HG02623 (cell line): ENCODE data around the gene CLCF1.
A peak's percentile ranks its signal among the peaks of the same experiment; 100 is the strongest.
"Not testable (repeated sequence)": the region's sequence is repeated elsewhere in the genome, so short reads cannot be mapped to it uniquely, and the experiment has no call there.

Source experiments
- ATAC-seq: cut with Tn5 transposase; IDR thresholded peaks from one replicate; pipeline ENCODE4 v1.9.1; 2021; ENCODE audit warnings: moderate library complexity; ENCODE audit not compliant: unreplicated experiment

CLCF1 gene

GRCh38 chr11:67409261-67409666, 35.9 kb upstream of the CLCF1 start:
- ATAC-seq = peak; percentile 52

GRCh38 chr11:67408437-67409200, 35.2 kb upstream of the CLCF1 start:
- ATAC-seq = peak; percentile 12

GRCh38 chr11:67407688-67408163, 34.3 kb upstream of the CLCF1 start:
- no peak for ATAC-seq

DNA sequence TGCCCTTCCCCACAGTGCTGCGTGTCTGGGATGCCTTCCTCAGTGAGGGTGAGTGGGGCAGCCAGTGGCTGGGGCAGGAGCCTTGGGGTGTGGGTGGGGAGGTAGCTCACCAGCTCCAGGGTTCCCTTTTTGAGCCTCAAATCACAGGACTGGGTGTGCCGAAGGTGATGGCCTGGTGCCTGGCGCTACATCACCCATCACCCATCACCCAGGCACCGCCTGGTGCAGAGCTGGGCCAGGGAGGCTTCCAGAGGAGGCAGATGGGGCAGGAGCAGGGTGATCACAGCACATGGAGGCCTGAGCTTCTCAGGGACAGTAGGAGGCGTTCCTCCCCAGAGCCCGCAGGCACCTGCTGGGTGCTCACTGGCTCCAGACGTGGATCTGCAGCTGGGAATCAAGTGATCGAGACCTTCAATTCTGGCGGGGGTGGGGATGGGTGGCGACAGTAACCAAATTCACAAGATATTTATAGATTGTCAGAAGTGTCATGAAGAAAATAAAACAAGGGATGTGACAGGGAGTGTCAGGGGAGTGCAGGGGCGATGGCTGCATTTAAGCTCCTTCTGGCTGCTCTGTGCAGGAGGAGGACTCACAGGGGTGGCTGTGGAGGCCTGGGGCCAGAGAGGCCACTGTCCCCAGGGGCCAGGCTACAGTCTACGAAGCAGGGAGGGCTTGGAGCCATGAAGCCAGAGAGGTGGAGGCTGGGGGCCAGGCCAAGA, 33.7 kb upstream of the CLCF1 start:
- no peak for ATAC-seq

- ATAC-seq = no peak
These were observed 33.1 kb upstream of the CLCF1 start for GRCh38 chr11:67406420-67406968.

- ATAC-seq = no peak
These were observed 32.4 kb upstream of the CLCF1 start for GRCh38 chr11:67405688-67406339.

- ATAC-seq = no peak
These were observed 31.8 kb upstream of the CLCF1 start for GRCh38 chr11:67405196-67405567.

GRCh38 chr11:67404515-67405195, 31.3 kb upstream of the CLCF1 start:
- no peak for ATAC-seq

DNA sequence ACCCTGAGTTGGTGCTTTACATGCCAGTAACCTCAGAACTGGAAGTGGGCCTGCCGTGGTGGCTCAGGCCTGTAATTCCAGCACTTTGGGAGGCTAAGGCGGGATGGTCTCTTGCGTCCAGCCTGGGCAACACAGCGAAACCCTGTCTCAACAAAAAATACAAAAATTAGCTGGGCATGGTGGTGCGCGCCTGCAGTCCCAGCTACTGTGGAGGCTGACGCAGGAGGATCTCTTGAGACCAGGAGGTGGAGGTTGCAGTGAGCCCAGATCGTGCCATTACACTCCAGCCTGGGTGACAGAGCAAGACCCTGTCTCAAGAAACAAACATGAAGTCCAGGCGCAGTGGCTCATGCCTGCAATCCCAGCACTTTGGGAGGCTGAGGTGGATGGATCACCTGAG, 29.7 kb upstream of the CLCF1 start:
- not testable (repeated sequence) for ATAC-seq

- ATAC-seq = not testable (repeated sequence)
These were observed 28.9 kb upstream of the CLCF1 start for GRCh38 chr11:67402192-67402839.

DNA sequence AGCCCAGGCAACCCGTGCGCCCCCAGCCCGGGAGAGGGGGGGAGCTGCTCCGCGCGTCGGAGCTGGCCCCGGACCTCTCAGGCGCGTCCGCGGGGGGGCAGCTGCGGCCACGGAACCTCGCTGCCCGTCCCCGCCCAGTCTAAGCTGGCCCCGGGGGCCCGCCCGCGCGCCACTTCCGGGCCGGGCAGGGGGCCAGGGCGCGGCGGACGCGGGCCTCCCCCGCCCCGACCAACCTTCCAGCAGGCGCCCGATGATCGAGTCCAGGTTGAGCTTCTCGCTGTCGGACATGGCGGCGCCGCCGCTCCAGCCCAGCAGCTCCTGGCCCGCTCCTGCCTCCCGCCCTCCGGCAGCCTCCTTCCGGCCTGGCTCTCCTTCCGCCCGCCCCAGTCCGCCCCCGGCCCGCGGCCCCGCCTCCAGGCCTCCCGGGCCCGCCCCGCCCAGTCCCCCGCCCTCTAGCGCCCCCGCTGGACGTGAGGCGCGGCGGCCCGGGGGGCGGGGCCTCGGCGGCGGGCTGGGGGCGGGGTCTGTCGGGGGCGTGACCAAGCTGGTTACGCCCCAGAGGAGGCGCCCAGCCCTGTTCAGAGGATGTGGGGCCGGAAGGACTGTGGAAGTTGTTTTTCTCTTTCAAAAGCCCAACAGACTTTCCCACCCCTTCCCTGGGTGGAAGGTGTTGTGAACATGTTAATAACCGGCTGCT, 28.2 kb upstream of the CLCF1 start, which contains the start of gene PPP1CA:
Gene PPP1CA, minus strand, starts transcription at position 364 of the 697 bp plus-strand sequence. Its CDS starts 76 bp downstream, at position 288.
- peak; percentile 66 for ATAC-seq

DNA sequence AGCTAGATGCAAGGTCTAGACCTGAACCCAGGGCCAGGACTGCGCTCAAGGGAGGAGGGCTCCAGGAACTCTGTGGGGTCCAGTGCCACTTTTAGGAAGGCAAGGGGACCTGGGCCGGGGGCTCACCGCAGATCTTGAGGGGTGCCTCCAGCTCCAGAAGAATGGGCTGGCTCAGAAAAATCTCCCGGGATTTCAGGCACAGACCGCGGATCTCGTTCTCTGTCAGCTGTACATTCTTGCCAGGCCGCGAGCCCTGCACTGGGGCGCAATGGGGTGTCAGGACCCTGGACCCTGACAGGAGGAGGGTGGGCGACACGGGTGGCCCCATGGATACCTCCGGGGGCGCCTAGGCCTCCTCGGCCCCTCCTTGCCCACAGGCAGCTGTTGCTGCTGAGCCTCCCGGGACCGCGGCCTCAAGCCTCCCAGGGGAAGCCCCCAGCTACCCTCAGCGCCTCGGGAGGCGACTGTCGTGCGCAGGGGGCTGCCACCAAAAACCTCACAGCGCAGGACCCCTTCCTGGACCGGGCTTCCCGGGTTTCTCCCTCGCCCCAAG, 27.6 kb upstream of the CLCF1 start:
- no peak for ATAC-seq

DNA sequence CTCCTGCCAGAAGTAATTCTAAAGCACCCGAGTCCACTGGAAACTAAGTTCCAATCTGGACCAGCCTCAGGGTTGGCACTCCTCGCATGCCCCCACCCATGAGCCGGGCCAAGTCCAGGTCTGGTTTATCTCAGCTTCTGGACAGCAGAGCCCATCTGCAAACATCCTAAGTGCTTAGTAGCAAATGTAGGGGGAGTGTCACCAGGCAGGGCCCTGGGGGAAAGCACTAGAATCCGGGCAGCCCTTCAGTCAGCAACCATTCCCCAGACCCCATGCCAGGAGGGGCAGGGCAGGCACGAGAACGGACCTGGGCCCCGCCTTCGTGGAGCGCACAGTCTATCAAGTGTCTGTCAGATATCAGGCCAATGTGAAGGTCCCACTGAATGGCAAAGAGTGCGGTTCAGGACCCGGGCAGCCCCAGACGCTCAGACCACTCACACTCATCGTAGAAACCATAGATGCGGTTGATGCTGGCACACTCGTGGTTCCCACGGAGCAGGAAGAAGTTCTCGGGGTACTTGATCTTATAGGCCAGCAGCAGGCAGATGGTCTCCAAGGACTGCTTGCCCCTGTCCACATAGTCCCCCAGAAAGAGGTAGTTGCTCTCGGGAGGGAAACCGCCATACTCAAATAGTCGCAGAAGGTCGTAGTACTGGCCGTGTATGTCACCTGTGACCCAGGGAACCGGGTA, 27.0 kb upstream of the CLCF1 start:
- no peak for ATAC-seq

DNA sequence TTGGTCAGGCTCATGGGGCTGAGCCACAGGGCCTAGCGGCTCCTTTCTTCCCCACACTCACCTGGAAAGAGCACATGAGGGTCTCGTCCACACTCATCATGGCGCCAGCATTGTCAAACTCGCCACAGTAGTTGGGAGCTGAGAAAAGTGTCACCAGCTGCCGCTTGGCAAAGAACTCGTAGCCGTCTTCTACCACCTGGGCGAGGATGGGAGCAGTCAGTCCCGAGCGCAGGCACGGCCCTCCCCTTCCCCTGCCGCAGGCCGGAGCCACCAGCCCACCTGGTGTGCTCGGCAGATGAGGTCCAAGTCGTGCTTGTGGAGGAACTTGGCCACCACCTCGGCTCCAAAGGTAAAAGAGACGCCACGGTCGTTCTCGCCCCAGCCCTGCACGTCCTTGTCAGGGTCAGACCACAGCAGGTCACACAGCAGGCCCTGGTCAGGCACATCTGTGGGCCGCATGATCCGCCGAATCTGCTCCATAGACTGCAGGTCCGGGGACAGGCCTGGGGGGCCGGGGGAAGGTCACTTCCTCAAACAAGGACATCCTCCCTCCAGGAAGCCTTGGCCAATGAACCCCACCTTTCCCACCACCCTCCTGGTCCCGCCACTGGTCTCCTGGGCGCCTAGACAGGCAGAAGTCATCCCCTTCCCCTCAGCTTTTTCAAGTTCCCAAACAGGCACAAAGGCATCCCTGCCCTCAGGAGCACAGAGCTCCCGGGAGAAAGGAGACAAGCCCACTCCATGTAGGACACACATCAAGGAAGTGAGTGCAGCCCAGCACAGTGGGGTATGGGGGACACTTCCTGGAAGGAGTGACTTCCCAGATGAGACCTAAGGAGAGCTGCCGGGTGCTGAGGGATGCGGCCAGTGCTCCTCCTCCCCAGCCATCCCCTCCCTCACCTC, 25.5 kb upstream of the CLCF1 start:
- no peak for ATAC-seq

GRCh38 chr11:67397986-67398660, 24.7 kb upstream of the CLCF1 start:
- ATAC-seq = no peak

DNA sequence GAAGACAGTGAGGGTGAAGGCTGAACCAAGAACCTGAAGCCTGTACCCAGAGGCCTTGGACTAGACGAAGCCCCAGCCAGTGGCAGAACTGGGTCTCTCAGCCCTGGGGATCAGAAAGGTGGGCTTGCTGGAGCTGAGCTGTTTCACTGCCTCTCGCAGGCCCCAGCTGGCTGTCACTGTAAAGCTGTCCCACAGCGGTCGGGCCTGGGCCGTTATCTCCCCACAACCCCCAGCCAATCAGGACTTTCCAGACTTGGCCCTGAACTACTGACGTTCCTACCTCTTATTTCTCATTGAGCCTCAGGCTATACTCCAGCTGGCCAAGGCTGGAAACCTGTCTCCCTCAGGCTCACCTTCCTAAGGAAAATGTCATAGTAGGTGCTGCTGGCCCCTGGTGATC, 24.1 kb upstream of the CLCF1 start:
- ATAC-seq = no peak
